Liver (tissue), 9 donors: ENCODE data around the gene MYLK3. TPM values are rescaled to one million over a fixed set of nuclear protein-coding genes. Genes with fewer than 3 reads are reported as not detected.

Experiments
- DNase-seq: peaks from one replicate; pipeline ENCODE4 v3.0.0-alpha.2; 2017; ENCODE audit warnings: low spot score
- H3K27ac ChIP-seq, 2 donors: one replicate each; pipeline ENCODE4 v1.7.0; 2013; ENCODE audit warnings: inconsistent platforms in 2 of 2, low read length in 2 of 2, control low read depth in 1 of 2, low read depth in 1 of 2, mild to moderate bottlenecking in 1 of 2
- H3K27me3 ChIP-seq, 4 donors: one replicate each; pipeline versions ENCODE4 v1.6.1 to v1.7.0; 2013; ENCODE audit warnings: low read length in 3 of 4, inconsistent platforms in 1 of 4, mild to moderate bottlenecking in 1 of 4, moderate library complexity in 1 of 4; ENCODE audit not compliant: control insufficient read depth in 4 of 4, insufficient read depth in 4 of 4
- H3K36me3 ChIP-seq, 4 donors: one replicate each; pipeline versions ENCODE4 v1.6.1 to v1.7.0; 2013; ENCODE audit warnings: low read length in 3 of 4, mild to moderate bottlenecking in 3 of 4, low read depth in 1 of 4, moderate library complexity in 1 of 4; ENCODE audit not compliant: control insufficient read depth in 4 of 4, insufficient read depth in 3 of 4
- H3K4me1 ChIP-seq, 4 donors: one replicate each; pipeline versions ENCODE4 v1.6.1 to v1.7.0; 2013; ENCODE audit warnings: low read length in 3 of 4, mild to moderate bottlenecking in 3 of 4, moderate library complexity in 1 of 4; ENCODE audit not compliant: control insufficient read depth in 4 of 4, insufficient read depth in 4 of 4
- H3K4me3 ChIP-seq, 3 donors: one replicate each; pipeline versions ENCODE4 v1.6.1 to v1.7.0; 2013; ENCODE audit warnings: low read length in 3 of 3, control low read depth in 1 of 3, low read depth in 1 of 3, mild to moderate bottlenecking in 1 of 3
- H3K9ac ChIP-seq, 2 donors: one replicate each; pipeline ENCODE4 v1.7.0; 2013; ENCODE audit warnings: low read length in 2 of 2, mild to moderate bottlenecking in 2 of 2, moderate library complexity in 2 of 2, control low read depth in 1 of 2, low read depth in 1 of 2
- H3K9me3 ChIP-seq, 4 donors: one replicate each; pipeline versions ENCODE4 v1.6.1 to v1.7.0; 2013; ENCODE audit warnings: low read length in 3 of 4; ENCODE audit not compliant: control insufficient read depth in 4 of 4
- CTCF ChIP-seq: fragments of 150-350 bp; IDR thresholded peaks from 2 replicates; pipeline ENCODE4 v1.5.1; 2017; ENCODE audit warnings: improper control_type of control experiment, low read depth, low read length; ENCODE audit not compliant: missing input control
- FOXA2 ChIP-seq: IDR thresholded peaks from 2 replicates; pipeline ENCODE4 v1.6.1; 2016; ENCODE audit warnings: antibody characterized with exemption
- HNF4A ChIP-seq, 2 donors: conservative IDR thresholded peaks; 2 replicates each; pipeline ENCODE4 v1.6.1; 2016; ENCODE audit warnings: antibody characterized with exemption in 2 of 2, mild to moderate bottlenecking in 2 of 2
- RAD21 ChIP-seq, 2 donors: IDR thresholded peaks; 2 replicates each; pipeline ENCODE4 v1.6.1; 2016; ENCODE audit warnings: antibody characterized with exemption in 2 of 2, mild to moderate bottlenecking in 2 of 2
- REST ChIP-seq: IDR thresholded peaks from 2 replicates; pipeline ENCODE4 v1.6.1; 2016; ENCODE audit warnings: antibody characterized with exemption, mild to moderate bottlenecking
- RXRA ChIP-seq, 2 donors: IDR thresholded peaks; 2 replicates each; pipeline ENCODE4 v1.6.1; 2017 to 2018; ENCODE audit warnings: antibody characterized with exemption in 2 of 2, mild to moderate bottlenecking in 1 of 2
- YY1 ChIP-seq: IDR thresholded peaks from 2 replicates; pipeline ENCODE4 v1.6.1; 2016; ENCODE audit warnings: antibody characterized with exemption, mild to moderate bottlenecking
- whole genome bisulfite sequencing: extraction: QIAGEN DNeasy Blood & Tissue Kit; methylation state at CpG from one replicate; pipeline ENCODE4 v1.1.7; 2013; 5-methylcytosine and 5-hydroxymethylcytosine counted together
- polyA plus RNA-seq, 2 donors: library from polyadenylated mRNA; stranded (reverse) in 1 of 2; unstranded in 1 of 2; fragments of 200-250 nt in 1 of 2; fragments of >200 nt in 1 of 2; fragmentation: Nextera tagmentation in 1 of 2; extraction: Ambion mirVana in 1 of 2; gene quantifications; one replicate each; pipeline versions ENCODE4 v1.2.1 to v1.2.3, GENCODE V29; 2013 to 2015
- total RNA-seq, 2 donors: library from RNA; depleted of rRNA; stranded (reverse); fragments of >200 nt; gene quantifications; one replicate each; pipeline ENCODE4 v1.2.3, GENCODE V29; 2014
- donor health status: healthy.
- donor health status: healthy.
- donor health status: healthy.
- donor health status: healthy.
- donor health status: healthy.

MYLK3 gene
- total and polyA plus RNA-seq, 4 donors: 0.01 to 1.1 (median 0.23) TPM

GRCh38 chr16:46717692-46718091 is 30.5 kb downstream of the MYLK3 start:
- no peak overlapping the region for H3K4me3 ChIP-seq
- H3K9ac ChIP-seq: no peak overlapping the region
- no peaks in the 10 kb centered on the region for H3K36me3 ChIP-seq
- no peak overlapping the region for H3K27ac ChIP-seq
- DNase-seq: no peak
- no peaks in the 10 kb centered on the region for H3K4me1 ChIP-seq
- no peaks in the 10 kb centered on the region for H3K27me3 ChIP-seq
- 83% methylated on average over 2 of the region's 2 CpGs for WGBS
- TF ChIP-seq FOXA2: no peak
- H3K9me3 ChIP-seq: peaks cover 0 to 3% (median 0%) of the 10 kb centered on the region in 4 donors

GRCh38 chr16:46715769-46716305 is 32.3 kb downstream of the MYLK3 start:
- no peak overlapping the region for H3K4me3 ChIP-seq
- H3K27me3 ChIP-seq: no peaks in the 10 kb centered on the region
- no peaks in the 10 kb centered on the region for H3K4me1 ChIP-seq
- H3K27ac ChIP-seq: no peak overlapping the region
- no peak overlapping the region for H3K9ac ChIP-seq
- H3K36me3 ChIP-seq: no peaks in the 10 kb centered on the region
- TF ChIP-seq CTCF: no peak
- no peak for TF ChIP-seq RAD21 (IDR thresholded peaks at IDR 0.05)
- TF ChIP-seq RXRA (IDR thresholded peaks at IDR 0.05): no peak
- peaks cover 0 to 3% (median 0%) of the 10 kb centered on the region in 4 donors for H3K9me3 ChIP-seq
- 72% methylated on average over 6 of the region's 6 CpGs for WGBS
- no peak for DNase-seq

- no peak for TF ChIP-seq HNF4A (conservative IDR thresholded peaks at IDR 0.05)
- TF ChIP-seq REST: no peak
- no peak for TF ChIP-seq YY1
- H3K9ac ChIP-seq: no peak overlapping the region
- WGBS: 89% methylated on average over 7 of the region's 7 CpGs
- H3K27ac ChIP-seq: no peak overlapping the region
- H3K4me1 ChIP-seq: no peaks in the 10 kb centered on the region
- no peak overlapping the region for H3K4me3 ChIP-seq
- no peak for DNase-seq
- no peaks in the 10 kb centered on the region for H3K36me3 ChIP-seq
- H3K27me3 ChIP-seq: no peaks in the 10 kb centered on the region
- peaks cover 0 to 3% (median 0%) of the 10 kb centered on the region in 4 donors for H3K9me3 ChIP-seq
Observed at GRCh38 chr16:46714797-46715591, 33.1 kb downstream of the MYLK3 start.
